Measurements from ENCODE around the gene ANGPTL8. TPM values are rescaled to one million over a fixed set of nuclear protein-coding genes. Genes with fewer than 3 reads are reported as not detected.

ANGPTL8 gene
- total and polyA plus RNA-seq, 2 of the 13 experiments (the other 11 are each of a cell fraction or from before 2014, with no cell fraction given), result 27.3 to 243 TPM

DNA sequence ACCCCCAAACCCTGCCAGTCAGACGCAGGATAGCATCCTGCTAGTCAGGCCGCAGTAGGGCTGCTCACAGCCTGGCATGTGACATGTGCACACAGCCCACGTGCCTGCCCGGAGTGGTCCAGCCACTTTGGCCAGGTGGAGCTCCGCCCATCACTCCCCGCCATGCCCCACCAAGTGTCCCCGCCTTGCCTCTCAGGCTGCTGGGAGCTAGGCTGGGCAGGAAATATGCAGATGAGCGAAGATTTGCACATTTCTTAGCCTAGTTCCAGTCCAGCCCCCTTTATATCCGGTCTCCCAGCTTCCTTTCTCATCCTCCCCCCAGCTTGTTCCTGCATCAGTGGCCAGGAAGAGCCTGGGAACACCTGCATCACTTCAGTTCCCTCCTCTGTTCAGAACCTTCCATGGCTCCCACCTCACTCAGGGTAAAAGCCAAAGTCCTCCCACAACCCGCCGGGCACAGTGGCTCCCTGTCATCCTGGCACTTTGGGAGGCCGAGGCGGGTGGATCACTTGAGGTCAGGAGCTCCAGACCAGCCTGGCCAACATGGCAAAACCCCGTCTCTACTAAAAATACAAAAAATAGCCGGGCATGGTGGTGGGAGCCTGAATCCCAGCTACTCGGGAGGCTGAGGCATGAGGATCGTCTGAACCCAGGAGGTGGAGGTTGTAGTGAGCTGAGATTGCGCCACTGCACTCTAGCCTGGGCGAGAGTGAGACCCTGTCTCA lies 25.2 kb downstream of the ANGPTL8 start (continued):
- TF ChIP-seq, protein P1, sequence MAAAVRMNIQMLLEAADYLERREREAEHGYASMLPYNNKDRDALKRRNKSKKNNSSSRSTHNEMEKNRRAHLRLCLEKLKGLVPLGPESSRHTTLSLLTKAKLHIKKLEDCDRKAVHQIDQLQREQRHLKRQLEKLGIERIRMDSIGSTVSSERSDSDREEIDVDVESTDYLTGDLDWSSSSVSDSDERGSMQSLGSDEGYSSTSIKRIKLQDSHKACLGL (CRISPR knock-in tag; IDR thresholded peaks at IDR 0.05), result peak; percentile 70; the same call in 1 of the 2 replicates
- no peak for TF ChIP-seq ZNF781 (CRISPR knock-in tag; IDR thresholded peaks at IDR 0.05; ENCODE audit: borderline replicate concordance, not compliant biosample characterization)
- TF ChIP-seq, protein P2, sequence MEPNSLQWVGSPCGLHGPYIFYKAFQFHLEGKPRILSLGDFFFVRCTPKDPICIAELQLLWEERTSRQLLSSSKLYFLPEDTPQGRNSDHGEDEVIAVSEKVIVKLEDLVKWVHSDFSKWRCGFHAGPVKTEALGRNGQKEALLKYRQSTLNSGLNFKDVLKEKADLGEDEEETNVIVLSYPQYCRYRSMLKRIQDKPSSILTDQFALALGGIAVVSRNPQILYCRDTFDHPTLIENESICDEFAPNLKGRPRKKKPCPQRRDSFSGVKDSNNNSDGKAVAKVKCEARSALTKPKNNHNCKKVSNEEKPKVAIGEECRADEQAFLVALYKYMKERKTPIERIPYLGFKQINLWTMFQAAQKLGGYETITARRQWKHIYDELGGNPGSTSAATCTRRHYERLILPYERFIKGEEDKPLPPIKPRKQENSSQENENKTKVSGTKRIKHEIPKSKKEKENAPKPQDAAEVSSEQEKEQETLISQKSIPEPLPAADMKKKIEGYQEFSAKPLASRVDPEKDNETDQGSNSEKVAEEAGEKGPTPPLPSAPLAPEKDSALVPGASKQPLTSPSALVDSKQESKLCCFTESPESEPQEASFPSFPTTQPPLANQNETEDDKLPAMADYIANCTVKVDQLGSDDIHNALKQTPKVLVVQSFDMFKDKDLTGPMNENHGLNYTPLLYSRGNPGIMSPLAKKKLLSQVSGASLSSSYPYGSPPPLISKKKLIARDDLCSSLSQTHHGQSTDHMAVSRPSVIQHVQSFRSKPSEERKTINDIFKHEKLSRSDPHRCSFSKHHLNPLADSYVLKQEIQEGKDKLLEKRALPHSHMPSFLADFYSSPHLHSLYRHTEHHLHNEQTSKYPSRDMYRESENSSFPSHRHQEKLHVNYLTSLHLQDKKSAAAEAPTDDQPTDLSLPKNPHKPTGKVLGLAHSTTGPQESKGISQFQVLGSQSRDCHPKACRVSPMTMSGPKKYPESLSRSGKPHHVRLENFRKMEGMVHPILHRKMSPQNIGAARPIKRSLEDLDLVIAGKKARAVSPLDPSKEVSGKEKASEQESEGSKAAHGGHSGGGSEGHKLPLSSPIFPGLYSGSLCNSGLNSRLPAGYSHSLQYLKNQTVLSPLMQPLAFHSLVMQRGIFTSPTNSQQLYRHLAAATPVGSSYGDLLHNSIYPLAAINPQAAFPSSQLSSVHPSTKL (CRISPR knock-in tag; IDR thresholded peaks at IDR 0.05), result no peak
- TF ChIP-seq ZNF282 (IDR thresholded peaks at IDR 0.05; ENCODE audit: partially characterized antibody), result no peak
- TF ChIP-seq KLF12 (CRISPR knock-in tag; IDR thresholded peaks at IDR 0.05; ENCODE audit: borderline replicate concordance), result no peak
- TF ChIP-seq ZNF563 (CRISPR knock-in tag; IDR thresholded peaks at IDR 0.05), result no peak; the same call in 1 of the 2 replicates
- TF ChIP-seq NFKBIZ (CRISPR knock-in tag; IDR thresholded peaks at IDR 0.05), result no peak
- TF ChIP-seq ZNF274 (CRISPR knock-in tag; IDR thresholded peaks at IDR 0.05), result peak; percentile 61; the same call in 1 of the 2 replicates
- no peak for TF ChIP-seq SKI (IDR thresholded peaks at IDR 0.05; ENCODE audit: partially characterized antibody)
- TF ChIP-seq GABPB1 (CRISPR knock-in tag; IDR thresholded peaks at IDR 0.05), result peak; percentile 47; the same call in 1 of the 2 replicates
- TF ChIP-seq, protein P3, sequence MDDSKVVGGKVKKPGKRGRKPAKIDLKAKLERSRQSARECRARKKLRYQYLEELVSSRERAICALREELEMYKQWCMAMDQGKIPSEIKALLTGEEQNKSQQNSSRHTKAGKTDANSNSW (CRISPR knock-in tag; IDR thresholded peaks at IDR 0.05; ENCODE audit: borderline replicate concordance), result no peak
- TF ChIP-seq ARID2 (CRISPR knock-in tag; IDR thresholded peaks at IDR 0.05; ENCODE audit: borderline replicate concordance), result no peak
- peak; percentile 48 for TF ChIP-seq SP5 (CRISPR knock-in tag; IDR thresholded peaks at IDR 0.05; ENCODE audit: borderline replicate concordance, low read depth)
- TF ChIP-seq RXRB (CRISPR knock-in tag; IDR thresholded peaks at IDR 0.05; ENCODE audit: borderline replicate concordance), result no peak
- TF ChIP-seq, protein P4, sequence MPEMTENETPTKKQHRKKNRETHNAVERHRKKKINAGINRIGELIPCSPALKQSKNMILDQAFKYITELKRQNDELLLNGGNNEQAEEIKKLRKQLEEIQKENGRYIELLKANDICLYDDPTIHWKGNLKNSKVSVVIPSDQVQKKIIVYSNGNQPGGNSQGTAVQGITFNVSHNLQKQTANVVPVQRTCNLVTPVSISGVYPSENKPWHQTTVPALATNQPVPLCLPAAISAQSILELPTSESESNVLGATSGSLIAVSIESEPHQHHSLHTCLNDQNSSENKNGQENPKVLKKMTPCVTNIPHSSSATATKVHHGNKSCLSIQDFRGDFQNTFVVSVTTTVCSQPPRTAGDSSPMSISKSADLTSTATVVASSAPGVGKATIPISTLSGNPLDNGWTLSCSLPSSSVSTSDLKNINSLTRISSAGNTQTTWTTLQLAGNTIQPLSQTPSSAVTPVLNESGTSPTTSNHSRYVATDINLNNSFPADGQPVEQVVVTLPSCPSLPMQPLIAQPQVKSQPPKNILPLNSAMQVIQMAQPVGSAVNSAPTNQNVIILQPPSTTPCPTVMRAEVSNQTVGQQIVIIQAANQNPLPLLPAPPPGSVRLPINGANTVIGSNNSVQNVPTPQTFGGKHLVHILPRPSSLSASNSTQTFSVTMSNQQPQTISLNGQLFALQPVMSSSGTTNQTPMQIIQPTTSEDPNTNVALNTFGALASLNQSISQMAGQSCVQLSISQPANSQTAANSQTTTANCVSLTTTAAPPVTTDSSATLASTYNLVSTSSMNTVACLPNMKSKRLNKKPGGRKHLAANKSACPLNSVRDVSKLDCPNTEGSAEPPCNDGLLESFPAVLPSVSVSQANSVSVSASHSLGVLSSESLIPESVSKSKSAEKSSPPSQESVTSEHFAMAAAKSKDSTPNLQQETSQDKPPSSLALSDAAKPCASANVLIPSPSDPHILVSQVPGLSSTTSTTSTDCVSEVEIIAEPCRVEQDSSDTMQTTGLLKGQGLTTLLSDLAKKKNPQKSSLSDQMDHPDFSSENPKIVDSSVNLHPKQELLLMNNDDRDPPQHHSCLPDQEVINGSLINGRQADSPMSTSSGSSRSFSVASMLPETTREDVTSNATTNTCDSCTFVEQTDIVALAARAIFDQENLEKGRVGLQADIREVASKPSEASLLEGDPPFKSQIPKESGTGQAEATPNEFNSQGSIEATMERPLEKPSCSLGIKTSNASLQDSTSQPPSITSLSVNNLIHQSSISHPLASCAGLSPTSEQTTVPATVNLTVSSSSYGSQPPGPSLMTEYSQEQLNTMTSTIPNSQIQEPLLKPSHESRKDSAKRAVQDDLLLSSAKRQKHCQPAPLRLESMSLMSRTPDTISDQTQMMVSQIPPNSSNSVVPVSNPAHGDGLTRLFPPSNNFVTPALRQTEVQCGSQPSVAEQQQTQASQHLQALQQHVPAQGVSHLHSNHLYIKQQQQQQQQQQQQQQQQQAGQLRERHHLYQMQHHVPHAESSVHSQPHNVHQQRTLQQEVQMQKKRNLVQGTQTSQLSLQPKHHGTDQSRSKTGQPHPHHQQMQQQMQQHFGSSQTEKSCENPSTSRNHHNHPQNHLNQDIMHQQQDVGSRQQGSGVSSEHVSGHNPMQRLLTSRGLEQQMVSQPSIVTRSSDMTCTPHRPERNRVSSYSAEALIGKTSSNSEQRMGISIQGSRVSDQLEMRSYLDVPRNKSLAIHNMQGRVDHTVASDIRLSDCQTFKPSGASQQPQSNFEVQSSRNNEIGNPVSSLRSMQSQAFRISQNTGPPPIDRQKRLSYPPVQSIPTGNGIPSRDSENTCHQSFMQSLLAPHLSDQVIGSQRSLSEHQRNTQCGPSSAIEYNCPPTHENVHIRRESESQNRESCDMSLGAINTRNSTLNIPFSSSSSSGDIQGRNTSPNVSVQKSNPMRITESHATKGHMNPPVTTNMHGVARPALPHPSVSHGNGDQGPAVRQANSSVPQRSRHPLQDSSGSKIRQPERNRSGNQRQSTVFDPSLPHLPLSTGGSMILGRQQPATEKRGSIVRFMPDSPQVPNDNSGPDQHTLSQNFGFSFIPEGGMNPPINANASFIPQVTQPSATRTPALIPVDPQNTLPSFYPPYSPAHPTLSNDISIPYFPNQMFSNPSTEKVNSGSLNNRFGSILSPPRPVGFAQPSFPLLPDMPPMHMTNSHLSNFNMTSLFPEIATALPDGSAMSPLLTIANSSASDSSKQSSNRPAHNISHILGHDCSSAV (CRISPR knock-in tag; IDR thresholded peaks at IDR 0.05; ENCODE audit: borderline replicate concordance), result no peak

All from HepG2 (cell line).